ENCODE data around the gene FBXL7.

GRCh38 chr5:15757619-15758018 lies 257.6 kb downstream of the FBXL7 start:
- no peak for TF ChIP-seq POLR2A (IDR thresholded peaks at IDR 0.05)
- no peak for TF ChIP-seq CTCF (IDR thresholded peaks at IDR 0.05)

Data from right lobe of liver (tissue), 4 donors.